ENCODE measurements around the gene SDK1.

The SDK1 gene

DNA sequence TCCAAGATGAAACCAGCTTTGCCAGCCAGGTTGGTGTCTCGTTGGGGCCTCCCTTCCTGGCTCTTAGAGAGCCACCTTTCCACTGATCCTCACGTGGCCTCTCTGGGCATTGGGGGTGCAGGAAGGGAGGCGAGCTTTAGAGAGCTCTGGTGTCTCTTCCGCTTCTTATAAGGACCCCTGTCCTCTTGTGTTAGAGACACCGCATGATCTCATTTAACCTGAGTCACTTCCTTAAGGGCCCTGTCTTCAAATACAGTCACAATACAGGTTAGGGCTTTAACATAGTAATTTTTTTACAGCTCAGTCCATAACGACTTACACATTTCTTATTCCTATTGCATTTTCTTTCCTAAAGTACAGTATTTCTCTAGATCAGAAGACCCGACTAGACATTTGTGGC is 535.8 kb downstream of the SDK1 start:
- no peak overlapping the region for H3K27ac Mint-ChIP-seq
- H3K27me3 Mint-ChIP-seq (ENCODE audit: low read depth) = peaks cover 4% of the 10 kb centered on the region
- H3K4me3 Mint-ChIP-seq = no peak overlapping the region
- TF ChIP-seq, protein P1, sequence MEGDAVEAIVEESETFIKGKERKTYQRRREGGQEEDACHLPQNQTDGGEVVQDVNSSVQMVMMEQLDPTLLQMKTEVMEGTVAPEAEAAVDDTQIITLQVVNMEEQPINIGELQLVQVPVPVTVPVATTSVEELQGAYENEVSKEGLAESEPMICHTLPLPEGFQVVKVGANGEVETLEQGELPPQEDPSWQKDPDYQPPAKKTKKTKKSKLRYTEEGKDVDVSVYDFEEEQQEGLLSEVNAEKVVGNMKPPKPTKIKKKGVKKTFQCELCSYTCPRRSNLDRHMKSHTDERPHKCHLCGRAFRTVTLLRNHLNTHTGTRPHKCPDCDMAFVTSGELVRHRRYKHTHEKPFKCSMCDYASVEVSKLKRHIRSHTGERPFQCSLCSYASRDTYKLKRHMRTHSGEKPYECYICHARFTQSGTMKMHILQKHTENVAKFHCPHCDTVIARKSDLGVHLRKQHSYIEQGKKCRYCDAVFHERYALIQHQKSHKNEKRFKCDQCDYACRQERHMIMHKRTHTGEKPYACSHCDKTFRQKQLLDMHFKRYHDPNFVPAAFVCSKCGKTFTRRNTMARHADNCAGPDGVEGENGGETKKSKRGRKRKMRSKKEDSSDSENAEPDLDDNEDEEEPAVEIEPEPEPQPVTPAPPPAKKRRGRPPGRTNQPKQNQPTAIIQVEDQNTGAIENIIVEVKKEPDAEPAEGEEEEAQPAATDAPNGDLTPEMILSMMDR (IDR thresholded peaks at IDR 0.05; ENCODE audit: unreplicated experiment in 3 of 3) = no peak
- H3K4me1 Mint-ChIP-seq = no peaks in the 10 kb centered on the region
- H3K36me3 Mint-ChIP-seq (ENCODE audit: low read depth) = no peaks in the 10 kb centered on the region
- no peaks in the 10 kb centered on the region for H3K9me3 Mint-ChIP-seq

DNA sequence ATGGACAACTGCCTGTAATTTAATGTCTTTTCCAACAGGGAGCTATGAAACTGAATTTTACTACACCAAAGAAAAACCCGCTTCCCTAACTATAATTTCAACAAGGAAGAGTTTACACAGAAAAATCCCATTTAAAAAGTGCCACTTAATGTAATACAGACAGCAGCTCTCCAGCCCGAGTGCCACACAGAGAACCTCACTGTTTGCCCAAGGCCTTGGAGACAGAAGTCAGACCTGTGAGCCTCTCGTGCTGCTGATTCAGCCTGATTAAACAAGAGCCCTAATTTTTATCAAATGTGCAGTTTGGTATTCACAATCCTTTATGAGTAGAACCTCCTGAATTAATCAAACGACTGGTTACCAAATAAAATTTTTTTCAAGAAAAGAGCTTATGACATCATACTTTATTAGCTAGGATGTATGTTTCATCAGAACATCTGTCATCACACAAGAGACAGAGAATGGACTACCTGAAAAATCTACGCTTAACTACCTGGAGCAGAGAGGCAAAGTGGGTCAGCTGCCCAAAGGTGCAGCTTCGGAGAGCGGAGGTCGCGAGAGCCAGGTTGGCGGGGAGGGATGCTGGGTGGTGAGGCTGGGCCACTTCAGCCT is 543.6 kb downstream of the SDK1 start:
- TF ChIP-seq, protein P1 (IDR thresholded peaks at IDR 0.05; ENCODE audit: unreplicated experiment in 3 of 3) = no peak
- Mint-ChIP-seq H3K4me1 (no peaks in the 10 kb centered on the region), H3K36me3 (ENCODE audit: low read depth) (no peaks in the 10 kb centered on the region), H3K27ac (no peak overlapping the region), H3K27me3 (ENCODE audit: low read depth) (no peaks in the 10 kb centered on the region), H3K4me3 (no peak overlapping the region), H3K9me3 (no peaks in the 10 kb centered on the region)

DNA sequence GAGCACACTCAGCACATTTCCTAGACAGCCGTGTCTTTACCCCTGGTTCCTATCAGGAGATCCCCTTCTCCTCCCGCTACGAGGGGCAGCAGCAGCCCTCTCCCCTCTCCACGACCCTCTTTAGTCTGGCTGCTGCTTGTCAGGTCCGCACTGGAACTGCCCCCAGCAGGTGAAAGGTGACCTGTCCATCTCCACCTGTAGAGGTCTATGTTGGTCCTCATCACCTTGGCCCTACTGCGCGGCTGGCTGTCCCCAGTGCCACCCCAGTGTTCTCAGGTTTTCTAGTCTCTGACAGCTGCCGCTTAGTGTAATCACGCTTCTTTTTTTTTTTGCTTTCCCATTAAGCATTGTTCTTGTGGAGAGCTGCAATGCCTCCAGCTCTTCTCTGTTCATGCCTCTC is 545.7 kb downstream of the SDK1 start:
- H3K27ac Mint-ChIP-seq = no peak overlapping the region
- no peak overlapping the region for H3K4me3 Mint-ChIP-seq
- H3K4me1 Mint-ChIP-seq = no peaks in the 10 kb centered on the region
- no peaks in the 10 kb centered on the region for H3K36me3 Mint-ChIP-seq (ENCODE audit: low read depth)
- TF ChIP-seq, protein P1 (IDR thresholded peaks at IDR 0.05; ENCODE audit: unreplicated experiment in 3 of 3) = no peak
- no peaks in the 10 kb centered on the region for H3K9me3 Mint-ChIP-seq
- H3K27me3 Mint-ChIP-seq (ENCODE audit: low read depth) = no peaks in the 10 kb centered on the region

DNA sequence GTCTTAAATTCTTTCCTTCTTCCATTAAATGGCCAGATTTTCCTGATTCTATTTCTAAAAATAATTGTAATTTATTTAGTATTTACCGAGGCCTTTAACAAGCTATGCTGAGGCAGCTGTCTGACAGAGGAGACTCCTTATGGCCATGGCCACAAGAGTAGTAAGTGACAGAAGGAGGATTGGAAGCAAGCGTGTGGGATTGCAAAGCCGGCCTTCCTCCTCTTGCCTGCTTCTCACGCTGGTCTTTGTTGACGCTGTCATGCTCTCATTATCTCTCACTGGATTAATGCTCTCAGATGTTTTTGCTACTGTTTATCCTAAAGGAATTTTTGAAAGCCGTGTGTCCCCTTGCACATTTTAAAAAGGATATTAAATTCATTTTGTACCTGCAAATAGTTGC is 546.3 kb downstream of the SDK1 start:
- H3K27ac Mint-ChIP-seq = no peak overlapping the region
- no peak overlapping the region for H3K4me3 Mint-ChIP-seq
- no peaks in the 10 kb centered on the region for H3K36me3 Mint-ChIP-seq (ENCODE audit: low read depth)
- H3K4me1 Mint-ChIP-seq = no peaks in the 10 kb centered on the region
- TF ChIP-seq, protein P1 (IDR thresholded peaks at IDR 0.05; ENCODE audit: unreplicated experiment in 3 of 3) = no peak
- H3K27me3 Mint-ChIP-seq (ENCODE audit: low read depth) = no peaks in the 10 kb centered on the region
- no peaks in the 10 kb centered on the region for H3K9me3 Mint-ChIP-seq

DNA sequence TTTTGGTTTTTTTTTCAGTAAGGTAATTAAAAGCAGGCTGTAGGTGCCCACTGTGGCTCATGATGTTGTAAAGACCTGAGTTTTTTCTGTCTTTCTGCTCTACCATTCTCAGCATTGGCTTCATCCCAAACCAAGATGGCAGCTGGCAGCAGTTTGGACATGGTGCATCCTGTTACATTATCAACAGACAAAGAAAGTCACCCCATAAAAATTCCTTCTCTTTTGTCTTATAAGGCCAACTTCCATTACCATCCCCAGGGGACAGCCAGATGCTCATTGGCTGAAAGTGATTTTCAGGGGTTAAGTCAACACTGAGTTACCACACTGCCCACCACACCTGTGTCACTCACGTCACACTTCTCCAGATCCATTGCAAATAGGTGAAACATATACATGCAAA is 558.4 kb downstream of the SDK1 start:
- TF ChIP-seq, protein P1 (IDR thresholded peaks at IDR 0.05; ENCODE audit: unreplicated experiment in 3 of 3) = no peak
- H3K4me3 Mint-ChIP-seq = no peak overlapping the region
- no peaks in the 10 kb centered on the region for H3K36me3 Mint-ChIP-seq (ENCODE audit: low read depth)
- no peak overlapping the region for H3K27ac Mint-ChIP-seq
- no peaks in the 10 kb centered on the region for H3K27me3 Mint-ChIP-seq (ENCODE audit: low read depth)
- peaks cover 13% of the 10 kb centered on the region for H3K9me3 Mint-ChIP-seq
- peaks cover 18% of the 10 kb centered on the region for H3K4me1 Mint-ChIP-seq

DNA sequence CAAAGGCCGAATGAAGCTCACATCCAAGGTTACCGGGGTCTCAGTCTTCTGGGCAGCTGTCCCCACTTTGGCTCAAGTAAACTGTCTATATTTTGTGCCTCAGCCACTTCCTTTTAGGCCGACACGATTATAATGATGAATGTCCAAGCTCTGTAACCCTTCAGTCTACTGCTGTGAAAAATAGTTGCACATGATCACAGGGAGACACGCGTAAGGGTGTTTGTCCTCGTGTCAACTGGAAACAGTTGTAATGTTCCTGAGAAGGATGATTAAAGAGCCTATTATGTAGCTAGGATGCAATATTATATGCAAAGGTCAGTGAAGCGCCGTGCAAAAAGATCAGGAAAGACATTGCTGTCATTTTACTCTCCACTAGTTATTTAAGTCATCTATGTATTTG is 559.9 kb downstream of the SDK1 start:
- Mint-ChIP-seq H3K36me3 (ENCODE audit: low read depth) (peaks cover 5% of the 10 kb centered on the region), H3K27ac (peak overlapping the region in 1 of 3 experiments; percentile 21), H3K4me1 (peaks cover 18% of the 10 kb centered on the region), H3K9me3 (peaks cover 13% of the 10 kb centered on the region), H3K4me3 (no peak overlapping the region), H3K27me3 (ENCODE audit: low read depth) (no peaks in the 10 kb centered on the region)
- TF ChIP-seq, protein P1 (IDR thresholded peaks at IDR 0.05; ENCODE audit: unreplicated experiment in 3 of 3) = no peak

Data from nephron (organoid).